Body of pancreas (tissue), 4 donors: ENCODE data around the gene RYR3.

Experiments used
- CTCF ChIP-seq, 7 experiments: fragments of 450-650 bp in 4 of 7; fragments of 200-600 bp in 3 of 7; sonication (generic) in 3 of 7; IDR thresholded peaks; one replicate each; pipeline ENCODE4 v1.5.1; 2016 to 2019; ENCODE audit warnings: antibody characterized with exemption in 7 of 7
- POLR2A ChIP-seq, 3 donors: fragments of 450-650 bp; IDR thresholded peaks; one replicate each; pipeline ENCODE4 v1.6.1; 2016; ENCODE audit warnings: antibody characterized with exemption in 3 of 3, mild to moderate bottlenecking in 2 of 3

- TF ChIP-seq CTCF (IDR thresholded peaks at IDR 0.05) (no peak), POLR2A (IDR thresholded peaks at IDR 0.05) (no peak)
These were observed 7.1 kb downstream of the RYR3 start for GRCh38 chr15:33317896-33318295.
